Keratinocyte (primary cell): Measurements from ENCODE around the gene SDR9C7. TPM values are rescaled to one million over a fixed set of nuclear protein-coding genes. Genes with fewer than 3 reads are reported as not detected.

ENCODE experiments used
- DNase-seq: peaks from one replicate; pipeline ENCODE4 v3.0.0-alpha.2; 2011; ENCODE audit warnings: low read depth, missing footprints, low spot score
- FAIRE-seq: peaks from 2 replicates; lab custom pipeline; 2011; peaks lifted over from hg19 to GRCh38; lab: Jason Lieb, UNC
- H2AFZ ChIP-seq: 2 replicates; pipeline ENCODE4 v1.6.0; 2012; ENCODE audit warnings: low read length, control low read depth, inconsistent platforms; ENCODE audit not compliant: control insufficient read depth
- H3K27ac ChIP-seq: 2 replicates; pipeline ENCODE4 v1.5.1; 2011; ENCODE audit warnings: low read length; ENCODE audit not compliant: control insufficient read depth, insufficient read depth
- H3K27me3 ChIP-seq: 3 replicates; pipeline ENCODE4 v1.6.0; 2011; ENCODE audit warnings: low read length; ENCODE audit not compliant: control insufficient read depth, insufficient read depth; ENCODE audit errors: extremely low read depth
- H3K36me3 ChIP-seq, 2 experiments: 2 replicates in 1 of 2; 3 replicates in 1 of 2; pipeline ENCODE4 v1.5.1; 2011; ENCODE audit warnings: low read length in 2 of 2, mild to moderate bottlenecking in 1 of 2; ENCODE audit not compliant: control insufficient read depth in 2 of 2, insufficient read depth in 2 of 2; ENCODE audit errors: extremely low read depth in 1 of 2
- H3K4me1 ChIP-seq: 3 replicates; pipeline ENCODE4 v1.5.1; 2011; ENCODE audit warnings: low read length; ENCODE audit not compliant: control insufficient read depth, insufficient read depth; ENCODE audit errors: extremely low read depth
- H3K4me2 ChIP-seq: 3 replicates; pipeline ENCODE4 v1.6.0; 2011; ENCODE audit warnings: low read depth, low read length; ENCODE audit not compliant: control insufficient read depth, insufficient read depth; ENCODE audit errors: extremely low read depth
- H3K4me3 ChIP-seq, 3 experiments: fragments of 200-600 bp in 1 of 3; sonication (generic) in 1 of 3; 2 replicates in 2 of 3; 3 replicates in 1 of 3; pipeline ENCODE4 v1.5.1; 2011 to 2016; ENCODE audit warnings: low read length in 3 of 3, mild to moderate bottlenecking in 3 of 3, control low read depth in 2 of 3, inconsistent platforms in 1 of 3, low read depth in 1 of 3, mixed read lengths in 1 of 3, mixed run types in 1 of 3, moderate library complexity in 1 of 3; ENCODE audit not compliant: control insufficient read depth in 2 of 3, insufficient read depth in 2 of 3; ENCODE audit errors: extremely low read depth in 1 of 3
- H3K79me2 ChIP-seq: 2 replicates; pipeline ENCODE4 v1.6.0; 2012; ENCODE audit warnings: low read length; ENCODE audit not compliant: control insufficient read depth, insufficient read depth
- H3K9ac ChIP-seq: 3 replicates; pipeline ENCODE4 v1.6.0; 2011; ENCODE audit warnings: low read length; ENCODE audit not compliant: control insufficient read depth, insufficient read depth; ENCODE audit errors: extremely low read depth
- H3K9me1 ChIP-seq: 3 replicates; pipeline ENCODE4 v1.6.0; 2011; ENCODE audit warnings: low read length; ENCODE audit not compliant: control insufficient read depth, insufficient read depth; ENCODE audit errors: extremely low read depth
- H3K9me3 ChIP-seq: 2 replicates; pipeline ENCODE4 v1.5.1; 2012; ENCODE audit warnings: low read depth, low read length; ENCODE audit not compliant: control insufficient read depth
- H4K20me1 ChIP-seq: 3 replicates; pipeline ENCODE4 v1.6.0; 2011; ENCODE audit warnings: low read length; ENCODE audit not compliant: control insufficient read depth, insufficient read depth; ENCODE audit errors: extremely low read depth
- EZH2 ChIP-seq: IDR thresholded peaks from one replicate; pipeline ENCODE4 v1.6.1; 2012; ENCODE audit warnings: inconsistent platforms, mild to moderate bottlenecking, low read length, moderate library complexity
- dilution Hi-C: fragments of 300-500 bp; cut with MboI; formaldehyde crosslinking; loops from one replicate; pipeline ENCODE4 v1.7.0; 2020; ENCODE audit warnings: low sequenced_read_pairs; ENCODE audit not compliant: extremely low pct_ligation_motif_present
- polyA plus RNA-seq, 5 experiments: library from polyadenylated mRNA; depleted of rRNA in 3 of 5; stranded (reverse) in 3 of 5; stranded (forward) in 1 of 5; unstranded in 1 of 5; fragments of >200 nt; gene quantifications; 1 replicate in 1 of 5; 2 replicates in 3 of 5; 3 replicates in 1 of 5; pipeline versions ENCODE4 v1.2.1 to v1.2.3, GENCODE V29; 2011 to 2012; ENCODE audit warnings: missing spikeins in 2 of 5, low read depth in 1 of 5, low replicate concordance in 1 of 5
- TF ChIP-seq, protein P1 (sequence below), 3 experiments: IDR thresholded peaks in 1 of 3; conservative IDR thresholded peaks in 1 of 3; optimal IDR thresholded peaks in 1 of 3; 2 replicates in 2 of 3; 3 replicates in 1 of 3; pipeline versions ENCODE3 to v1.5.1; 2011; ENCODE audit warnings: low read length in 3 of 3, mild to moderate bottlenecking in 3 of 3, moderate library complexity in 2 of 3, control low read depth in 1 of 3, inconsistent platforms in 1 of 3; ENCODE audit not compliant: insufficient read depth in 2 of 3; ENCODE audit errors: extremely low read depth in 1 of 3

The SDR9C7 gene
- polyA plus RNA-seq, 1 donor (not counting 4 experiments of a cell fraction or from before 2014, with no cell fraction given): 1.3 TPM

DNA sequence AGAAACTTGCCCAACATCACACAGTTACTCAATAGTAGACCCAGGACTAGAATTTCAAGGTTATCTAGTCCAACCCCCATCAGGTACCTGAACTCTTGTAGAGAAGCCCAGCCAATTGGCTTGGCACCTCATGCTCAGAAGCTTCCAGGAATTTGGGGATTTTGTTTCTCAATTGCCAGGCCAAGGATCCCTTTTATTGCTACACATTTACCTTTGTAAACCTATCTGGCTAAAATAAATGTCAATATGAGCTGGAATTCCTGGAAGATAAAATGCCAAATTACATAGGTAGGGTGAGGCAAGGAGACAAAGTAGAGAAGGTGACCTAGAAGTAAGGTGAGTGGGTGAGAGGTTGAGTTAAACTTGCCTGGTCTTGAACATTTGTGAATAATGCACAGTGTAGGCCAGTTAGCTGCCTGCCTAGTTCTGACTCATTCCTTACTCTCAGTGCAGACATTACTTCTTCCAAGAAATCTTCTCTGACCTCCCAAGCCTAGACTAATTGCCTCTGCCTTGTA is 36.3 kb downstream of the SDR9C7 start:
- Histone ChIP-seq H3K9me1 (no peaks in the 10 kb centered on the region), H2AFZ (no peak overlapping the region), H4K20me1 (no peaks in the 10 kb centered on the region), H3K9ac (no peak overlapping the region), H3K4me1 (peaks cover 28% of the 10 kb centered on the region), H3K9me3 (peaks cover 3% of the 10 kb centered on the region), H3K36me3 (no peaks in the 10 kb centered on the region), H3K4me2 (peak overlapping the region; percentile 44), H3K4me3 (no peak overlapping the region), H3K27me3 (no peaks in the 10 kb centered on the region), H3K79me2 (no peaks in the 10 kb centered on the region), H3K27ac (peak overlapping the region; percentile 1)
- peak; percentile 92 for FAIRE-seq
- DNase-seq: peak; percentile 66
- dilution Hi-C loops: no loop called here
- TF ChIP-seq EZH2: no peak
- TF ChIP-seq, protein P1, sequence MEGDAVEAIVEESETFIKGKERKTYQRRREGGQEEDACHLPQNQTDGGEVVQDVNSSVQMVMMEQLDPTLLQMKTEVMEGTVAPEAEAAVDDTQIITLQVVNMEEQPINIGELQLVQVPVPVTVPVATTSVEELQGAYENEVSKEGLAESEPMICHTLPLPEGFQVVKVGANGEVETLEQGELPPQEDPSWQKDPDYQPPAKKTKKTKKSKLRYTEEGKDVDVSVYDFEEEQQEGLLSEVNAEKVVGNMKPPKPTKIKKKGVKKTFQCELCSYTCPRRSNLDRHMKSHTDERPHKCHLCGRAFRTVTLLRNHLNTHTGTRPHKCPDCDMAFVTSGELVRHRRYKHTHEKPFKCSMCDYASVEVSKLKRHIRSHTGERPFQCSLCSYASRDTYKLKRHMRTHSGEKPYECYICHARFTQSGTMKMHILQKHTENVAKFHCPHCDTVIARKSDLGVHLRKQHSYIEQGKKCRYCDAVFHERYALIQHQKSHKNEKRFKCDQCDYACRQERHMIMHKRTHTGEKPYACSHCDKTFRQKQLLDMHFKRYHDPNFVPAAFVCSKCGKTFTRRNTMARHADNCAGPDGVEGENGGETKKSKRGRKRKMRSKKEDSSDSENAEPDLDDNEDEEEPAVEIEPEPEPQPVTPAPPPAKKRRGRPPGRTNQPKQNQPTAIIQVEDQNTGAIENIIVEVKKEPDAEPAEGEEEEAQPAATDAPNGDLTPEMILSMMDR (optimal IDR thresholded peaks at IDR 0.05 in 1 of 3, IDR thresholded peaks at IDR 0.05 in 1 of 3, conservative IDR thresholded peaks at IDR 0.05 in 1 of 3; ENCODE audit: extremely low read depth in 1 of 3, insufficient read depth in 2 of 3, low read length in 3 of 3): no peak

DNA sequence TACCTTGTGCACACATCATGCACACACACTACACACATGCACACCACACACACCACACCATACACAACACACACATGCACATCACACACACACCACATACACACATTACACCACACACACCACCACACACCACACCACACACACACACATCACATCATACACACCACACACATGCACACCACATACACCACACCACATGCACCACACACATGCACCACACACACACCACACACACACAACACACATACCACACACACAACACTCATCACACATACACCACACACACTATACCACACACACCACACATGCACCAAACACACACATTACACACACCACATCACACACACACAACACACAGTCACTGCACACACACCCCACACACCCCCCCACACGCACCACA is 38.1 kb downstream of the SDR9C7 start:
- Histone ChIP-seq H3K36me3 (no peaks in the 10 kb centered on the region), H3K9ac (no peak overlapping the region), H3K4me3 (no peak overlapping the region), H3K4me2 (no peak overlapping the region), H3K79me2 (no peaks in the 10 kb centered on the region), H3K27me3 (no peaks in the 10 kb centered on the region), H4K20me1 (no peaks in the 10 kb centered on the region), H3K27ac (no peak overlapping the region), H3K9me3 (peaks cover 3% of the 10 kb centered on the region), H3K4me1 (peaks cover 27% of the 10 kb centered on the region), H3K9me1 (no peaks in the 10 kb centered on the region), H2AFZ (no peak overlapping the region)
- TF ChIP-seq, protein P1 (optimal IDR thresholded peaks at IDR 0.05 in 1 of 3, IDR thresholded peaks at IDR 0.05 in 1 of 3, conservative IDR thresholded peaks at IDR 0.05 in 1 of 3; ENCODE audit: extremely low read depth in 1 of 3, insufficient read depth in 2 of 3, low read length in 3 of 3): no peak
- TF ChIP-seq EZH2: no peak
- FAIRE-seq: no peak
- DNase-seq: no peak
- dilution Hi-C loops: no loop called here
